ENCODE data around the gene PHYHD1. TPM values are rescaled to one million over a fixed set of nuclear protein-coding genes. Genes with fewer than 3 reads are reported as not detected.

The PHYHD1 gene
- total and polyA plus RNA-seq, 2 of the 13 experiments (the other 11 are each of a cell fraction or from before 2014, with no cell fraction given) = 10.6 to 25.3 TPM

DNA sequence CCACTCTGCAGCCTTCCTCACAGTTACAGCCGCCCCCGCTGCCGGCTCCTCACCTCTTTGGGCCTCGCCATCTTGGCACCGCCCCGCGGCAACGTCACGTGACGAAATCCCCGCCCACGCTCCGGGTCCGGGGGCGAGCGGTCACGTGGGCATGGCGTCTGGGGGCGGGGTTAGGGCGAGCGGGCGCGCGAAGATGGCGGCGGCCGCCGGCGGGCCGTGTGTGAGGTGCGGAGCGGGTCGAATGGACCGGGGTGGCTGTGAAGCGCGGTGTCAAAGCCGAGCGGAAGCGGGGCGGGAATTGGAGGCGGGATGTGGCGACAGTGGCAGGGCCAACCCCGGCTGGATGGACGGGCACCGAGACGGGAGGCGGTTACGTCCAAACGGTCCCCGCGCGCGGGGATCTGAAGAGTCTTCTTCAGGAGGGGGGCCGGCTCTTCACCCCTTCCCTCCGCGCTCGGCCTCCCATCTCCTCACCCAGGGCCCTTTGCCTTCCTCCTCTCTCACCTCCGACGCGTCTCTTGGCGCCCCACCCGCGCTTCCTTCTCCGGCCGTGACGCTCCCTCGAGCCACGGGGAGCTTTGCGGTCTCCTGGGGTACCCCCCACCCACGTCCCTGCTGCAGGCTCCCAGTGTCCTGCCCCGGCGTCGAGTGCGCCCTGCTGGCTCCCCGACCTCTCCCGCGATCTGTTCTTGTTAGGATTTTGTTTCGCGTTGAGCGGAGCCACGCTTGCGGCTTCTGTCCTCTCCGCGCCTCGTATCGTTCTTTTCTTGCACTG lies 26.9 kb downstream of the PHYHD1 start, which contains the start of the genes DOLK and NUP188 (continued):
- TF ChIP-seq ZNF569 (CRISPR knock-in tag; IDR thresholded peaks at IDR 0.05; ENCODE audit: borderline replicate concordance) (no peak), ZNF782 (CRISPR knock-in tag; IDR thresholded peaks at IDR 0.05; ENCODE audit: borderline replicate concordance) (no peak), SP140L (CRISPR knock-in tag; IDR thresholded peaks at IDR 0.05; ENCODE audit: borderline replicate concordance) (no peak), FOXA3 (CRISPR knock-in tag; IDR thresholded peaks at IDR 0.05) (peak; percentile 61), ZNF75D (CRISPR knock-in tag; IDR thresholded peaks at IDR 0.05; ENCODE audit: borderline replicate concordance) (0 out of 2 replicates have a peak, but pooled peaks have one; percentile 59), TCF12 (IDR thresholded peaks at IDR 0.05) (no peak), TCF12 (CRISPR knock-in tag; IDR thresholded peaks at IDR 0.05) (no peak), ZNF703 (CRISPR knock-in tag; IDR thresholded peaks at IDR 0.05; ENCODE audit: borderline replicate concordance) (no peak), STAG1 (CRISPR knock-in tag; IDR thresholded peaks at IDR 0.05) (no peak), PRPF4 (IDR thresholded peaks at IDR 0.05; ENCODE audit: low read depth, low read length, poor library complexity, severe bottlenecking) (no peak), MAF1 (CRISPR knock-in tag; IDR thresholded peaks at IDR 0.05; ENCODE audit: borderline replicate concordance) (peak; percentile 58; the same call in 1 of the 2 replicates), ZNF780A (CRISPR knock-in tag; IDR thresholded peaks at IDR 0.05) (no peak), ZNF792 (CRISPR knock-in tag; IDR thresholded peaks at IDR 0.05) (peak; percentile 51; the same call in 1 of the 2 replicates)
- TF ChIP-seq, protein P1, sequence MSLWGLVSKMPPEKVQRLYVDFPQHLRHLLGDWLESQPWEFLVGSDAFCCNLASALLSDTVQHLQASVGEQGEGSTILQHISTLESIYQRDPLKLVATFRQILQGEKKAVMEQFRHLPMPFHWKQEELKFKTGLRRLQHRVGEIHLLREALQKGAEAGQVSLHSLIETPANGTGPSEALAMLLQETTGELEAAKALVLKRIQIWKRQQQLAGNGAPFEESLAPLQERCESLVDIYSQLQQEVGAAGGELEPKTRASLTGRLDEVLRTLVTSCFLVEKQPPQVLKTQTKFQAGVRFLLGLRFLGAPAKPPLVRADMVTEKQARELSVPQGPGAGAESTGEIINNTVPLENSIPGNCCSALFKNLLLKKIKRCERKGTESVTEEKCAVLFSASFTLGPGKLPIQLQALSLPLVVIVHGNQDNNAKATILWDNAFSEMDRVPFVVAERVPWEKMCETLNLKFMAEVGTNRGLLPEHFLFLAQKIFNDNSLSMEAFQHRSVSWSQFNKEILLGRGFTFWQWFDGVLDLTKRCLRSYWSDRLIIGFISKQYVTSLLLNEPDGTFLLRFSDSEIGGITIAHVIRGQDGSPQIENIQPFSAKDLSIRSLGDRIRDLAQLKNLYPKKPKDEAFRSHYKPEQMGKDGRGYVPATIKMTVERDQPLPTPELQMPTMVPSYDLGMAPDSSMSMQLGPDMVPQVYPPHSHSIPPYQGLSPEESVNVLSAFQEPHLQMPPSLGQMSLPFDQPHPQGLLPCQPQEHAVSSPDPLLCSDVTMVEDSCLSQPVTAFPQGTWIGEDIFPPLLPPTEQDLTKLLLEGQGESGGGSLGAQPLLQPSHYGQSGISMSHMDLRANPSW (CRISPR knock-in tag; IDR thresholded peaks at IDR 0.05; ENCODE audit: borderline replicate concordance) = no peak
- TF ChIP-seq, protein P2, sequence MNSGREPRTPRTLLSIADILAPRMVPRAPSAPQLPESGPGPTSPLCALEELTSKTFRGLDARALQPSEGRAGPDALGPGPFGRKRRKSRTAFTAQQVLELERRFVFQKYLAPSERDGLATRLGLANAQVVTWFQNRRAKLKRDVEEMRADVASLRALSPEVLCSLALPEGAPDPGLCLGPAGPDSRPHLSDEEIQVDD (CRISPR knock-in tag; IDR thresholded peaks at IDR 0.05; ENCODE audit: borderline replicate concordance) = no peak
- TF ChIP-seq, protein P3, sequence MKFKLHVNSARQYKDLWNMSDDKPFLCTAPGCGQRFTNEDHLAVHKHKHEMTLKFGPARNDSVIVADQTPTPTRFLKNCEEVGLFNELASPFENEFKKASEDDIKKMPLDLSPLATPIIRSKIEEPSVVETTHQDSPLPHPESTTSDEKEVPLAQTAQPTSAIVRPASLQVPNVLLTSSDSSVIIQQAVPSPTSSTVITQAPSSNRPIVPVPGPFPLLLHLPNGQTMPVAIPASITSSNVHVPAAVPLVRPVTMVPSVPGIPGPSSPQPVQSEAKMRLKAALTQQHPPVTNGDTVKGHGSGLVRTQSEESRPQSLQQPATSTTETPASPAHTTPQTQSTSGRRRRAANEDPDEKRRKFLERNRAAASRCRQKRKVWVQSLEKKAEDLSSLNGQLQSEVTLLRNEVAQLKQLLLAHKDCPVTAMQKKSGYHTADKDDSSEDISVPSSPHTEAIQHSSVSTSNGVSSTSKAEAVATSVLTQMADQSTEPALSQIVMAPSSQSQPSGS (CRISPR knock-in tag; IDR thresholded peaks at IDR 0.05) = peak; percentile 49; the same call in 1 of the 2 replicates
- TF ChIP-seq, protein P4, sequence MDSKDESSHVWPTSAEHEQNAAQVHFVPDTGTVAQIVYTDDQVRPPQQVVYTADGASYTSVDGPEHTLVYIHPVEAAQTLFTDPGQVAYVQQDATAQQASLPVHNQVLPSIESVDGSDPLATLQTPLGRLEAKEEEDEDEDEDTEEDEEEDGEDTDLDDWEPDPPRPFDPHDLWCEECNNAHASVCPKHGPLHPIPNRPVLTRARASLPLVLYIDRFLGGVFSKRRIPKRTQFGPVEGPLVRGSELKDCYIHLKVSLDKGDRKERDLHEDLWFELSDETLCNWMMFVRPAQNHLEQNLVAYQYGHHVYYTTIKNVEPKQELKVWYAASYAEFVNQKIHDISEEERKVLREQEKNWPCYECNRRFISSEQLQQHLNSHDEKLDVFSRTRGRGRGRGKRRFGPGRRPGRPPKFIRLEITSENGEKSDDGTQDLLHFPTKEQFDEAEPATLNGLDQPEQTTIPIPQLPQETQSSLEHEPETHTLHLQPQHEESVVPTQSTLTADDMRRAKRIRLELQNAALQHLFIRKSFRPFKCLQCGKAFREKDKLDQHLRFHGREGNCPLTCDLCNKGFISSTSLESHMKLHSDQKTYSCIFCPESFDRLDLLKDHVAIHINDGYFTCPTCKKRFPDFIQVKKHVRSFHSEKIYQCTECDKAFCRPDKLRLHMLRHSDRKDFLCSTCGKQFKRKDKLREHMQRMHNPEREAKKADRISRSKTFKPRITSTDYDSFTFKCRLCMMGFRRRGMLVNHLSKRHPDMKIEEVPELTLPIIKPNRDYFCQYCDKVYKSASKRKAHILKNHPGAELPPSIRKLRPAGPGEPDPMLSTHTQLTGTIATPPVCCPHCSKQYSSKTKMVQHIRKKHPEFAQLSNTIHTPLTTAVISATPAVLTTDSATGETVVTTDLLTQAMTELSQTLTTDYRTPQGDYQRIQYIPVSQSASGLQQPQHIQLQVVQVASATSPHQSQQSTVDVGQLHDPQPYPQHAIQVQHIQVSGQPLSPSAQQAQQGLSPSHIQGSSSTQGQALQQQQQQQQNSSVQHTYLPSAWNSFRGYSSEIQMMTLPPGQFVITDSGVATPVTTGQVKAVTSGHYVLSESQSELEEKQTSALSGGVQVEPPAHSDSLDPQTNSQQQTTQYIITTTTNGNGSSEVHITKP (CRISPR knock-in tag; IDR thresholded peaks at IDR 0.05; ENCODE audit: low read depth) = peak; percentile 35; the same call in 1 of the 2 replicates
- TF ChIP-seq, protein P5, sequence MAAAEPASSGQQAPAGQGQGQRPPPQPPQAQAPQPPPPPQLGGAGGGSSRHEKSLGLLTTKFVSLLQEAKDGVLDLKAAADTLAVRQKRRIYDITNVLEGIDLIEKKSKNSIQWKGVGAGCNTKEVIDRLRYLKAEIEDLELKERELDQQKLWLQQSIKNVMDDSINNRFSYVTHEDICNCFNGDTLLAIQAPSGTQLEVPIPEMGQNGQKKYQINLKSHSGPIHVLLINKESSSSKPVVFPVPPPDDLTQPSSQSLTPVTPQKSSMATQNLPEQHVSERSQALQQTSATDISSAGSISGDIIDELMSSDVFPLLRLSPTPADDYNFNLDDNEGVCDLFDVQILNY (CRISPR knock-in tag; conservative IDR thresholded peaks at IDR 0.05) = peak; percentile 51; the same call in 1 of the 2 replicates
